ENCODE data around the gene MICU1. TPM values are rescaled to one million over a fixed set of nuclear protein-coding genes. Genes with fewer than 3 reads are reported as not detected.

MICU1 gene
- total RNA-seq, 2 experiments from 2014 or later = 9.4 to 12.1 TPM

GRCh38 chr10:72661431-72661830, 35.6 kb upstream of the MICU1 start:
- no peaks in the 10 kb centered on the region for H3K27me3 ChIP-seq (ENCODE audit: control insufficient read depth in 1 of 2, insufficient read depth in 2 of 2, low read length in 2 of 2)
- ATAC-seq (ENCODE audit: poor library complexity) (no peak), DNase-seq (no peak)
- TF ChIP-seq CTCF (IDR thresholded peaks at IDR 0.05) = no peak
- POLR2A ChIA-PET = no interaction called here
- intact Hi-C loops (cut with DNase I, micrococcal nuclease) = no loop called here
- H3K4me3 ChIP-seq (ENCODE audit: low read length) = no peak overlapping the region
- H3K36me3 ChIP-seq (ENCODE audit: insufficient read depth, low read length) = no peaks in the 10 kb centered on the region
- Mint-ChIP-seq H3K4me1 (ENCODE audit: low read depth) (no peaks in the 10 kb centered on the region), H3K36me3 (ENCODE audit: low read depth) (no peaks in the 10 kb centered on the region), H3K9me3 (no peaks in the 10 kb centered on the region), H3K27me3 (no peaks in the 10 kb centered on the region), H3K4me3 (no peak overlapping the region), H3K27ac (no peak overlapping the region)
- H3K9me3 ChIP-seq (ENCODE audit: control insufficient read depth in 1 of 2, insufficient read depth in 1 of 2, low read length in 2 of 2) = no peaks in the 10 kb centered on the region
- H3K27ac ChIP-seq (ENCODE audit: low read depth in 1 of 2, low read length in 2 of 2) = no peak overlapping the region
- CTCF ChIA-PET = no interaction called here
- no peaks in the 10 kb centered on the region for H3K4me1 ChIP-seq (ENCODE audit: insufficient read depth, low read length)

GRCh38 chr10:72660220-72660619, 34.3 kb upstream of the MICU1 start:
- no peaks in the 10 kb centered on the region for H3K9me3 ChIP-seq (ENCODE audit: control insufficient read depth in 1 of 2, insufficient read depth in 1 of 2, low read length in 2 of 2)
- ATAC-seq (ENCODE audit: poor library complexity) (no peak), DNase-seq (no peak)
- no peaks in the 10 kb centered on the region for H3K36me3 ChIP-seq (ENCODE audit: insufficient read depth, low read length)
- Mint-ChIP-seq H3K27ac (no peak overlapping the region), H3K27me3 (no peaks in the 10 kb centered on the region), H3K4me1 (ENCODE audit: low read depth) (no peaks in the 10 kb centered on the region), H3K9me3 (no peaks in the 10 kb centered on the region), H3K36me3 (ENCODE audit: low read depth) (no peaks in the 10 kb centered on the region), H3K4me3 (no peak overlapping the region)
- no peaks in the 10 kb centered on the region for H3K27me3 ChIP-seq (ENCODE audit: control insufficient read depth in 1 of 2, insufficient read depth in 2 of 2, low read length in 2 of 2)
- ChIA-PET CTCF (no interaction called here), POLR2A (no interaction called here)
- H3K27ac ChIP-seq (ENCODE audit: low read depth in 1 of 2, low read length in 2 of 2) = no peak overlapping the region
- no peak for TF ChIP-seq CTCF (IDR thresholded peaks at IDR 0.05)
- no peak overlapping the region for H3K4me3 ChIP-seq (ENCODE audit: low read length)
- intact Hi-C loops (cut with DNase I, micrococcal nuclease) = no loop called here
- H3K4me1 ChIP-seq (ENCODE audit: insufficient read depth, low read length) = no peaks in the 10 kb centered on the region

GRCh38 chr10:72659694-72660093, 33.8 kb upstream of the MICU1 start:
- ChIA-PET POLR2A (no interaction called here), CTCF (no interaction called here)
- no peak overlapping the region for H3K27ac Mint-ChIP-seq
- H3K4me1 ChIP-seq (ENCODE audit: insufficient read depth, low read length) = no peaks in the 10 kb centered on the region
- H3K9me3 Mint-ChIP-seq = no peaks in the 10 kb centered on the region
- no peak for TF ChIP-seq CTCF (IDR thresholded peaks at IDR 0.05)
- no peaks in the 10 kb centered on the region for H3K27me3 ChIP-seq (ENCODE audit: control insufficient read depth in 1 of 2, insufficient read depth in 2 of 2, low read length in 2 of 2)
- H3K4me3 Mint-ChIP-seq = no peak overlapping the region
- no peaks in the 10 kb centered on the region for H3K9me3 ChIP-seq (ENCODE audit: control insufficient read depth in 1 of 2, insufficient read depth in 1 of 2, low read length in 2 of 2)
- intact Hi-C loops (cut with DNase I, micrococcal nuclease) = no loop called here
- no peaks in the 10 kb centered on the region for H3K36me3 ChIP-seq (ENCODE audit: insufficient read depth, low read length)
- H3K36me3 Mint-ChIP-seq (ENCODE audit: low read depth) = no peaks in the 10 kb centered on the region
- no peaks in the 10 kb centered on the region for H3K4me1 Mint-ChIP-seq (ENCODE audit: low read depth)
- no peaks in the 10 kb centered on the region for H3K27me3 Mint-ChIP-seq
- no peak overlapping the region for H3K27ac ChIP-seq (ENCODE audit: low read depth in 1 of 2, low read length in 2 of 2)
- DNase-seq = no peak
- H3K4me3 ChIP-seq (ENCODE audit: low read length) = no peak overlapping the region
- ATAC-seq (ENCODE audit: poor library complexity) = no peak
